Heart right ventricle (tissue), 16 donors: ENCODE results near the gene GAGE1. TPM values are rescaled to one million over a fixed set of nuclear protein-coding genes. Genes with fewer than 3 reads are reported as not detected.

Experiments used
- ATAC-seq, 8 donors: fragments of 200-7000 bp; cut with Tn5 transposase; one replicate each; pipeline ENCODE4 v1.9.1; 2020; ENCODE audit warnings: mild to moderate bottlenecking in 8 of 8, moderate library complexity in 8 of 8, moderate number of reproducible peaks in 1 of 8
- DNase-seq, 2 donors: peaks; one replicate each; pipeline ENCODE4 v3.0.0-alpha.2; 2020
- H3K27ac ChIP-seq, 10 donors: fragments of 200-600 bp; sonication (generic) in 2 of 10; one replicate each; pipeline versions ENCODE4 v1.5.0 to v1.8.0; 2020 to 2022; ENCODE audit warnings: mild to moderate bottlenecking in 3 of 10
- H3K27me3 ChIP-seq, 7 donors: fragments of 200-600 bp; one replicate each; pipeline ENCODE4 v1.8.0; 2021 to 2022; ENCODE audit warnings: mild to moderate bottlenecking in 2 of 7
- H3K36me3 ChIP-seq, 9 donors: fragments of 200-600 bp; sonication (generic) in 1 of 9; one replicate each; pipeline versions ENCODE4 v1.5.0 to v1.8.0; 2020 to 2022; ENCODE audit warnings: mild to moderate bottlenecking in 2 of 9
- H3K4me1 ChIP-seq, 9 donors: fragments of 200-600 bp; sonication (generic) in 1 of 9; one replicate each; pipeline versions ENCODE4 v1.5.0 to v1.8.0; 2020 to 2022; ENCODE audit warnings: mild to moderate bottlenecking in 4 of 9
- H3K4me3 ChIP-seq, 10 donors: fragments of 200-600 bp; sonication (generic) in 2 of 10; one replicate each; pipeline versions ENCODE4 v1.5.0 to v1.8.0; 2020 to 2022; ENCODE audit warnings: mild to moderate bottlenecking in 7 of 10, moderate library complexity in 2 of 10
- H3K9me3 ChIP-seq, 11 donors: fragments of 200-600 bp in 10 of 11; sonication (generic) in 2 of 11; one replicate each; pipeline versions ENCODE4 v1.5.0 to v1.8.0; 2013 to 2022; ENCODE audit warnings: mild to moderate bottlenecking in 2 of 11, control low read depth in 1 of 11, moderate library complexity in 1 of 11
- WGBS, 2 donors: extraction: QIAGEN DNeasy Blood & Tissue Kit; methylation state at CpG; one replicate each; pipeline ENCODE4 v1.1.7; 2013; ENCODE audit warnings: inconsistent platforms in 1 of 2; 5-methylcytosine and 5-hydroxymethylcytosine counted together
- intact Hi-C, 10 donors: fragments of 100-400 bp; cut with DNase I; formaldehyde crosslinking; loops; one replicate each; pipeline versions ENCODE4 v1.11.1 to v1.14.2; 2022
- polyA plus RNA-seq, 2 donors: library from polyadenylated mRNA; stranded (reverse); fragments of 200-250 nt; gene quantifications; one replicate each; pipeline ENCODE4 v1.2.3, GENCODE V29; 2013
- total RNA-seq, 10 donors: library from RNA; stranded (reverse); fragmentation: NEBNext Ultra II Directional in 3 of 10; extraction: Animal tissue kit (Norgen Biotek cat#: 25700) in 3 of 10; gene quantifications; one replicate each; pipeline versions ENCODE4 v1.2.1 to v1.2.4, GENCODE V29; 2021 to 2023
- TF ChIP-seq, protein P1 (sequence below), 9 donors: fragments of 200-600 bp; sonication (generic) in 2 of 9; IDR thresholded peaks; one replicate each; pipeline versions ENCODE4 v1.5.0 to v1.8.0; 2021 to 2022; ENCODE audit warnings: antibody characterized with exemption in 9 of 9, mild to moderate bottlenecking in 5 of 9, moderate library complexity in 1 of 9
- donor health status: Arrhythmogenic right ventricular cardiomyopathy.
- donor health status: ischemic (EF 13 %, LVEDD 7.1; RV severe dilation, severe dysfunction).
- donor health status: healthy with polysubstance abuse.
- donor health status: DM: no; HTN: yes; CAD: no.
- donor health status: DM: no; HTN: no; CAD: no.
- donor health status: ischemic (EF 25% LVEDD 6.9; RV normal size, moderate dysfunction).
- donor health status: ischemic (EF 25% LVEDD 5.7; RV mildly dilated, moderate dysfunction).
- donor health status: healthy.
- donor health status: DM: yes; HTN: yes; CAD: no.
- donor health status: Ischemic cardiomyopathy.
- donor health status: ischemic (EF 35%, LVEDD 5.7; RV mildly dilated, moderate dysfunction).
- donor health status: nonischemic (EF 11% LVEDD 7.7; RV severe dilation, severe dysfunction).
- donor health status: DM: yes; HTN: yes; CAD: no.
- donor health status: PGD.
- donor health status: ischemic (EF 29% LVEDD 5.4; RV normal size, mild dysfunction).
- donor health status: nonischemic (EF 23%, LVEDD 6.1; RV moderate dilation, normal function).

The GAGE1 gene
- total and polyA plus RNA-seq, 12 donors, result not detected

DNA sequence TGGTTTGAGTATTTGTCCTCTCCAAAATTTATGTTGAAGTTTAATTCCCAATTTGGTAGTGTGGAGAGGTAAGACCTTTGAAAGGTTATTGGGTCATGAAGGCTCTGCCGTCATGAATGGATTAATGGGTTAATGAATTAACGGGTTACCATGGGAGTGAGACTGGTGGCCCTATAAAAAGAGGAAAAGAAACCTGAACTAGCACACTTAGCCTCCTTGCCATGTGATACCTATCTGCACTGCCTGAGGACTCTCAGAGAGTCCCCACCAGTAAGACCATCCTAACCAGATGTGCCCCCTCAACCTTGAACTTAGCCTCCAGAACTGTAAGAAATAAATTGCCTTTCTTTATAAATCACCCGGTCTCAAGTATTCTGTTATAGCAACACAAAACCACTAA lies 57.7 kb downstream of the GAGE1 start:
- H3K9me3 ChIP-seq, result no peaks in the 10 kb centered on the region
- peaks cover 0 to 15% (median 0%) of the 10 kb centered on the region in 7 donors for H3K27me3 ChIP-seq
- 85 to 89% methylated on average over 3 of the region's 3 CpGs for WGBS, 2 donors
- intact Hi-C loops, result no loop called here
- TF ChIP-seq, protein P1, sequence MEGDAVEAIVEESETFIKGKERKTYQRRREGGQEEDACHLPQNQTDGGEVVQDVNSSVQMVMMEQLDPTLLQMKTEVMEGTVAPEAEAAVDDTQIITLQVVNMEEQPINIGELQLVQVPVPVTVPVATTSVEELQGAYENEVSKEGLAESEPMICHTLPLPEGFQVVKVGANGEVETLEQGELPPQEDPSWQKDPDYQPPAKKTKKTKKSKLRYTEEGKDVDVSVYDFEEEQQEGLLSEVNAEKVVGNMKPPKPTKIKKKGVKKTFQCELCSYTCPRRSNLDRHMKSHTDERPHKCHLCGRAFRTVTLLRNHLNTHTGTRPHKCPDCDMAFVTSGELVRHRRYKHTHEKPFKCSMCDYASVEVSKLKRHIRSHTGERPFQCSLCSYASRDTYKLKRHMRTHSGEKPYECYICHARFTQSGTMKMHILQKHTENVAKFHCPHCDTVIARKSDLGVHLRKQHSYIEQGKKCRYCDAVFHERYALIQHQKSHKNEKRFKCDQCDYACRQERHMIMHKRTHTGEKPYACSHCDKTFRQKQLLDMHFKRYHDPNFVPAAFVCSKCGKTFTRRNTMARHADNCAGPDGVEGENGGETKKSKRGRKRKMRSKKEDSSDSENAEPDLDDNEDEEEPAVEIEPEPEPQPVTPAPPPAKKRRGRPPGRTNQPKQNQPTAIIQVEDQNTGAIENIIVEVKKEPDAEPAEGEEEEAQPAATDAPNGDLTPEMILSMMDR (IDR thresholded peaks at IDR 0.05), result no peak
- no peak overlapping the region for H3K27ac ChIP-seq
- ATAC-seq (no peak), DNase-seq (no peak)
- H3K4me1 ChIP-seq, result no peaks in the 10 kb centered on the region
- H3K36me3 ChIP-seq, result no peaks in the 10 kb centered on the region
- H3K4me3 ChIP-seq, result no peak overlapping the region

Other genes with a start within 250 kb of the GAGE1 start
- gene GAGE12C, start 66.8 kb upstream of the GAGE1 start, total RNA-seq, result not detected
- not detected for gene GAGE12C, start 66.8 kb upstream of the GAGE1 start, polyA plus RNA-seq
- not detected for gene GAGE12D, start 57.3 kb upstream of the GAGE1 start, total RNA-seq
- gene GAGE12D, start 57.3 kb upstream of the GAGE1 start, polyA plus RNA-seq, result not detected
- gene GAGE12E, start 47.7 kb upstream of the GAGE1 start, total RNA-seq, result not detected
- gene GAGE12E, start 47.7 kb upstream of the GAGE1 start, polyA plus RNA-seq, result not detected
- gene GAGE12F, start 38.2 kb upstream of the GAGE1 start, total RNA-seq, result not detected
- gene GAGE12F, start 38.2 kb upstream of the GAGE1 start, polyA plus RNA-seq, result not detected
- gene GAGE12G, start 28.6 kb upstream of the GAGE1 start, total RNA-seq, result not detected
- not detected for gene GAGE12G, start 28.6 kb upstream of the GAGE1 start, polyA plus RNA-seq
- not detected for gene GAGE12H, start 19.1 kb upstream of the GAGE1 start, total RNA-seq
- not detected for gene GAGE12H, start 19.1 kb upstream of the GAGE1 start, polyA plus RNA-seq
- not detected for gene GAGE2A, start 9.5 kb upstream of the GAGE1 start, total RNA-seq
- not detected for gene GAGE2A, start 9.5 kb upstream of the GAGE1 start, polyA plus RNA-seq
- gene PAGE1, start 97.0 kb downstream of the GAGE1 start, total RNA-seq, result not detected
- gene PAGE1, start 97.0 kb downstream of the GAGE1 start, polyA plus RNA-seq, result not detected
- gene PAGE4, start 230.3 kb downstream of the GAGE1 start, total RNA-seq, result not detected
- gene PAGE4, start 230.3 kb downstream of the GAGE1 start, polyA plus RNA-seq, result not detected